ENCODE data around the gene ELK4. TPM values are rescaled to one million over a fixed set of nuclear protein-coding genes. Genes with fewer than 3 reads are reported as not detected.
"Not testable (repeated sequence)": the region's sequence is repeated elsewhere in the genome, so short reads cannot be mapped to it uniquely, and the experiment has no call there.

Gene ELK4
- total RNA-seq, 1 donor = 74.4 TPM

DNA sequence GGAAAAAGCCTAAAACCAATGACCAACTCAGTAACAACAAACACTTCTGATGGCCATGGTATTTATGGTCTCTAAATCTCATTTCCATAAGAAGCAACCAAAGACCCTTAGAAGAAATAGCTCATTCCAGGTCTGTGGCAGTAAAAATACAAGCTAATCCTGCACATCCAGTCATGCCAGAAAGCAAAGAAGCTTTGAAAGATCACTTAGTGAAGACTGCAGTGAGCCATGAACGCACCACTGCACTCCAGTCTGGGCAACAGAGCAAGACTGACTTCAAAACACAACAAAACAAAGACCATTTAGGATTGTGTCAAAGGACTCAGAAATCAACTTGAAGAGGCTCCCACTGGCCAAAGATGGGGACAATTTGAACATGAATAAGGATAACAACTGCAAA, 18.4 kb upstream of the ELK4 start:
- Histone ChIP-seq H3K27me3 (ENCODE audit: insufficient read depth, low read length) (no peaks in the 10 kb centered on the region), H3K4me1 (ENCODE audit: insufficient read depth, low read length) (no peaks in the 10 kb centered on the region), H3K9me3 (ENCODE audit: low read depth, low read length) (no peaks in the 10 kb centered on the region), H3K4me3 (ENCODE audit: low read length) (no peak overlapping the region)

DNA sequence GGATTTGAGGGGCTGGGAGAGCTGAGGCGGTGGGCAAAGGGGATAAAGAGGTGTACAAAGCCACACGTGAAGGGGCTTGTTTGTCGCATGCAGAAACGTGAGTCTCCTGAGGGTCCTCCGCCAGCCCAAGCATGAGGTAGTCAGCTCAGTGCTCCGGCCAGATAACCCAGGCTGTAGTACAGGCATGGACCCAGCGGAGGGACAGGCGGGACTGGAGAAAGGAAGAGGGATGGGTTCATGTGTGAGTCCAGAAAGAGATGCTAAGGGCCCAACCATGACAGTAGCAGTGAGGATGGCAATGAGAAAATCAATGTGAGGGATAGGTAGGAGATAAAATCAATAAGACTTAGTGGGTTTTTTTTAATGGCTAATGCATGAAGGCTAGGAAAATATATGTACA, 13.7 kb upstream of the ELK4 start:
- H3K4me1 ChIP-seq (ENCODE audit: insufficient read depth, low read length) = no peaks in the 10 kb centered on the region
- H3K9me3 ChIP-seq (ENCODE audit: low read depth, low read length) = no peaks in the 10 kb centered on the region
- no peak overlapping the region for H3K4me3 ChIP-seq (ENCODE audit: low read length)
- no peaks in the 10 kb centered on the region for H3K27me3 ChIP-seq (ENCODE audit: insufficient read depth, low read length)

DNA sequence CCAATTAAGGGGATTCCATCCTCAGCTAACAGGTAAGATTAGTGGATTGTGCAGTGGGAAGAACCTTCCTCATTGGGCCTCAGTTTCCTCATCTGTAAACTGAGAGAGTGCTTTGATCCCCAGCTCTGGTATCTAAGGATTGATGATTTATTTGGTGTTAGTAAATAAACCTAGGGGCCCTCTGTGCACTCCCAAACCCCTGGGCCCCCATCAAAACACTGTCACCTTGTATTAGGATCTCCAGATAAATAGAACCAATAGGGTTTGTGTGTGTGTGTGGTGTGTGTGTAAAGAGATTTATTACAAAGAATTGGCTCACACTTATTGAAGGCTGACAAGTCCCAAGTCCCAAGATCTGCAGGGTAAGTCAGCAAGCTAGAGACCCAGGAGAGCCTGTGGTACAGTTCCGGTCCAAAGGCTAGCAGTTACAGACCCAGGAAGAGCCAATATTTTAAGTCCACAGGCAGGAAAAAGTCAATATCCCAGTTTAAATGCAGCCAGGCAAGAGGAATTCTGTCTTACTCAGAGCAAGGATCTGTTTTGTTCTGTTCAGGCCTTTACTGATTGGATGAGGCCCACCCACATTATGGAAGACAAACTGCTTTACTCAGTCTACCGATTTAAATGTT, 11.0 kb upstream of the ELK4 start:
- Histone ChIP-seq H3K4me3 (ENCODE audit: low read length) (no peak overlapping the region), H3K4me1 (ENCODE audit: insufficient read depth, low read length) (no peaks in the 10 kb centered on the region), H3K27me3 (ENCODE audit: insufficient read depth, low read length) (no peaks in the 10 kb centered on the region), H3K9me3 (ENCODE audit: low read depth, low read length) (no peaks in the 10 kb centered on the region)

DNA sequence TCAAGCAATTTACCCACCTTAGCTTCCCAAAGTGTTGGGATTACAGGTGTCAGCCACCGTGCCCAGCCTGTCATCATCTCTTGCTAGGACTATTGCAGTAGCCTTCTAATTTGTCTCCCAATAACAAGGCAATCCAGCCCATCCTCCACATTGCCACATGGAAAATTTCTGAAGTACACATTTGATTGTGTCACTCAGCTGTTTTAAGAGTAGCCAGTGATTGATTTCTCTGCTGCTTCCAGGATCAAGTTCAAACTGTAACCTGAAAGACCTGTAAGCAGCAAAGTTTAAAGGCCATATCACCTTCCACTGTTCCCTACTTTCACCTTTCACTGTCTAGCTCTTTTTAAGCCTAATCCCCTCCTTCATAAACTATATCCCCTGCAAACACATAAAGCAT, 7.8 kb upstream of the ELK4 start:
- H3K27me3 ChIP-seq (ENCODE audit: insufficient read depth, low read length) = no peaks in the 10 kb centered on the region
- no peaks in the 10 kb centered on the region for H3K9me3 ChIP-seq (ENCODE audit: low read depth, low read length)
- no peak overlapping the region for H3K4me3 ChIP-seq (ENCODE audit: low read length)
- H3K4me1 ChIP-seq (ENCODE audit: insufficient read depth, low read length) = no peaks in the 10 kb centered on the region

DNA sequence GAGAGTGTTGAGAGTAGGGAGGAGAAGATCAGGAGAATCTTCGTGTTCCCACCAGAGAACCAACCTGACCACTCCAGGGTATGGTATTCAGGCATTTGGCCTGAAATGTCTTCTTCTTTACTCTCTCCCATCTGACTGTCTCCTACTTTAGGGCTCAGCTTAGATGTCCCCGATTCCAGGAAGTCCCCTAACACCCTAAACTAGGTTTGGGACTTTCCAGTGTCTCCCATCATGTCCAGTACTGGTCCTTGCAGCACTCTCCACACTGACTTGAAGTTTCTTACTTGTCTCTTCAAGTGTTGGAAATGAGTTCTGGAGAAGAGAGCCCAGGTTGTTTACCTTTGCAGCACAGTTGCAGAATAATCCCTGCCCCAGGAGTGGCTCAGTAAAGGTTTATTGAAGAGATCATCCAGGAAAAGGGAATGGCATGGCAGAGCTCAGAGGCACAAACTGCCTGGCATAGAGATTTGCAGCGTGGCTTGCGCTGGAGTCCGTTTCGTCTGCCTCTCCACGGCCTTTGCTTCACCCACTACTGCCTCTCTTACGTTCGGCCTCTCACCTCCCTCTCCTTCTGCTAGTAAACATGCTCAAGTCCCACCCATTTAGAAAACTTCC, 6.2 kb upstream of the ELK4 start:
- Histone ChIP-seq H3K4me3 (ENCODE audit: low read length) (no peak overlapping the region), H3K4me1 (ENCODE audit: insufficient read depth, low read length) (no peaks in the 10 kb centered on the region), H3K27me3 (ENCODE audit: insufficient read depth, low read length) (no peaks in the 10 kb centered on the region), H3K9me3 (ENCODE audit: low read depth, low read length) (no peaks in the 10 kb centered on the region)

DNA sequence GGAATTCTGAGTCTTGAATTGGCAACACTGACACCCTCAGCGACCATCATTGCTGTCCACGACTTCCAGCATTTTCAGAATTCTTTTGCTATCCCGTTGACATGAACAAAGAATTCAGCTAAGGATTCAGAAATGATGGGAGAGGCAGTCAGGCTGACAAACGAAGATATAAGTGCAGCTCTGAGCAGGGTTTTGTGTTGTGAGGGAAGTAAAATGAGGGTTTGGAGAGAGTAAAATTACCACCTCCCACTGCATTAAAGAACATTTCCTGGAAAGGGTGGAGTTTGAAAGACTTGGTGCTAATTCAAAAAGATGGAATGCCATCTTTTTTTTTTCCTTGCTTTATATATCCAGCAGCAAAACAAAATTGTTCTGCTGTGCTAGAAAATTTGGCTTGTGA, 4.9 kb upstream of the ELK4 start:
- Histone ChIP-seq H3K9me3 (ENCODE audit: low read depth, low read length) (no peaks in the 10 kb centered on the region), H3K27me3 (ENCODE audit: insufficient read depth, low read length) (no peaks in the 10 kb centered on the region), H3K4me3 (ENCODE audit: low read length) (no peak overlapping the region), H3K4me1 (ENCODE audit: insufficient read depth, low read length) (peaks cover 8% of the 10 kb centered on the region)

DNA sequence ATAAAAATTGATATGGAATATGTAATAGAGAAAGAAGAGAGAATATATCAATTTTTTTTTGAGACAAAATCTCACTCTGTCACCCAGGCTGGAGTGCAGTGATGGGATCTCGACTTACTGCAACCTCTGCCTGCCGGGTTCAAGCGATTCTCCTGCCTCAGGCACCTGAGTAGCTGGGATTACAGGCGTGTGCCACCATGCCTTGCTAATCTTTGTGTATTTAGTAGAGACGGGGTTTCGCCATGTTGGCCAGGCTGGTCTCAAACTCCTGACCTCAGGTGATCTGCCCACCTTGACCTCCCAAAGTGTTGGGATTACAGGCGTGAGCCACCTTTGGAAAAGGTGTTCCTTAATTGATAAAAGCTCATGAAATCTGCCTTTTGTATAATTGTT, 4.3 kb upstream of the ELK4 start:
- H3K4me1 ChIP-seq (ENCODE audit: insufficient read depth, low read length); H3K9me3 ChIP-seq (ENCODE audit: low read depth, low read length); H3K4me3 ChIP-seq (ENCODE audit: low read length); H3K27me3 ChIP-seq (ENCODE audit: insufficient read depth, low read length): not testable (repeated sequence)

DNA sequence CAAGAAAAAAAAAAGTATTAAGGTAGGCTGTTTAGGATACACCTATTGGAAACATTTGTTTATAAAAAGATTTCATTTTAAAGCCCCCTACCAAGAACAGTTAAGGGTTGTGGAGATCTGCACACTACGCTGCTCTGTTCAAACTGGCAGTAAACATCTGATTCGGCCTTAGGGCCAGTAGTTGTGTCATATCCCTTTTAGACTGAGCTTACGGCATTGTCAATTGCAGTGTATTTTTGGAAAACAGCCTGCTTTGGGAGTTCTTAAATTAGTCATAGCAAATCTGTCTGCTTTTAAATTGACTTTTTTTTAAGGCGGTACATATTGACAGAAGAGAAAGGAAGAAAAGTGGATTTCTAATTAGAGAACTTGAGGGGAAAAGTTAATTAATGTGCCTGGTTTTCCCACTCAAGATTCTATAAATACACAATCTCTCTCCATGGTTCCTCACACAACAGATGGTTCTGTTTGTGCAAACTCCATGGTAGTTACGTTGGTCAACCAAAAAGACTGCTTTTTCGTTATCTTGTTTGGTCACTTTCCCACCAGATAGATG, 1.7 kb upstream of the ELK4 start:
- Histone ChIP-seq H3K9me3 (ENCODE audit: low read depth, low read length) (no peaks in the 10 kb centered on the region), H3K4me1 (ENCODE audit: insufficient read depth, low read length) (peaks cover 30% of the 10 kb centered on the region), H3K27me3 (ENCODE audit: insufficient read depth, low read length) (no peaks in the 10 kb centered on the region), H3K4me3 (ENCODE audit: low read length) (no peak overlapping the region)

DNA sequence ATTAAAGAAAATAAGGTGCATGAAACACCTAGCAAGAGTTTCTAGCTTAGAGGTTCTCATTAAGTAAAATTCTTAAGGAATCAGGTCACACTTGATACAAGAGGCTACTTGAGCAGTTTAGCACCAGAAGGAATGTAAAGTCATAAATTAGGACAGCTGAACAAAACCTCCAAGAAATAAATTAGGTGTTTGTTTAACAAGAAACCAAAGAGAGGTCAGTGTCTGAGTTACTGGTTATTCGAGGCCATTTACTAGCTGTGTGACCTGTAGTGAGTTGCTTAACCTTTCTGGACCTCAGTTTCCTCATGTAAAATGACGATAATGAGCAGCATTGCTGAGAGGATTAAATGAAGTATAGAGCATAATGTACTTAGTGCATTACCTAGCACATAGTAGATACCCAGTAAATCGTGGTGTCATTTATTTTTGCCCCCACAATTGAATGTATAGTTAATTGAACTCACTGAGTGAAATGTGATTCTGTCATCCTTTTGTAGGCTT, 908 bp upstream of the ELK4 start:
- no peak overlapping the region for H3K4me3 ChIP-seq (ENCODE audit: low read length)

DNA sequence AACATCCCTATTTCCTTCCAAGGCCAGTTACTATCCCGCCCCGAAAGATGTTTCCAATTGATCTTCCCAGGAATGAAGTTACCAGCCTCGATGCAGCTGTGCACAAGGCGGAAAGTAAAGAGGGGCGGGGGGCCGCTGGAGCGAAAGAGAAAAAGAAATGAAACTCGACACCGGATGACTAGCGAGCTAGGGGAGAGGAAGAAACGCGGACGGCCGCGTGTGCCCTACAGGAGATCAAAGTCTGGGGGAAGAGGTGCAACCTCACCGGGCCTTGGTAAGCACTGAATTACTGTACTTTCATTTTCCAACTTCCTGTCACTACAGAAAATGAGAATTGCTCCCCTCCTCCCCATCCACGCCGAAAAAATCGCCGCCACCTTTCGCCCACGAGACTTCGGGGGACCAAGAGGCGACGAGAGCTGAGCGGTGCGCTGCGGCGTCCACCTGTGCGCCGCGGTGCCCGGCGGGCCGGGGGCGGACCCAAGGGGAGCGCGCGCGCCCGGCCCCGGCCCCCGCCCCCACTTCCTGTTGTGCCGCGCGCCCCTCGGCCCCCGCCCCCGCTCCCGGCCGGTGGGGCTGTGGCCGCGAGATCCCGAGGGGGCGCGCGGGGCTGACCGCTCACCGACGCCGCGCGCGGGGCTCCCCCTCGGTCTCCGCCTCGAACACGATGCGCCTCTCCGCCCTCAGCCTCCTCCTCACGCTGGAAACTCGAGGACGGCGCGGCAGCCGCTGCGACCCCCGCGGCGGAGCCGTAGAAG, 622 bp downstream of the ELK4 start:
- H3K4me3 ChIP-seq (ENCODE audit: low read length) = peak overlapping the region; percentile 69
- H3K27me3 ChIP-seq (ENCODE audit: insufficient read depth, low read length) = no peaks in the 10 kb centered on the region
- no peaks in the 10 kb centered on the region for H3K9me3 ChIP-seq (ENCODE audit: low read depth, low read length)
- H3K4me1 ChIP-seq (ENCODE audit: insufficient read depth, low read length) = peaks cover 51% of the 10 kb centered on the region

More for the DNA sequence above, 908 bp upstream of the ELK4 start:
- Histone ChIP-seq H3K4me1 (ENCODE audit: insufficient read depth, low read length) (peaks cover 38% of the 10 kb centered on the region), H3K9me3 (ENCODE audit: low read depth, low read length) (no peaks in the 10 kb centered on the region), H3K27me3 (ENCODE audit: insufficient read depth, low read length) (no peaks in the 10 kb centered on the region)

DNA sequence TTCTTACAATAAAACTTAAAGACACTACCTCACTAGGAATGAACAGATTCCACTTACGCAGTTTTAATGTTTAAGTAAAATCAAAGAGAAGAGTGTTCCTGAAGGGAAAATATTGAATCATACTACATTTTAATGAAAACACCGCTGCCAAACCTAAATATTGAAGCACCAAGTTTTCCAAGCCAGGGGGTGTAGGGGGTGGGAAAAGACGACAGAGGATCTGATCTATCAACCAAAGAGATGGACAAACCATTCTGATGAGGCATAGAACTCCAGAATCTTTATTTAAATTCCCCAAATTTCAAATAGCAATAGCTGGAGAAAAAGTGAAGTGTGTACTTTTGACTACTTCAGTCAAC, 1.2 kb downstream of the ELK4 start:
- H3K4me3 ChIP-seq (ENCODE audit: low read length) = peak overlapping the region; percentile 69
- H3K9me3 ChIP-seq (ENCODE audit: low read depth, low read length) = no peaks in the 10 kb centered on the region
- peaks cover 57% of the 10 kb centered on the region for H3K4me1 ChIP-seq (ENCODE audit: insufficient read depth, low read length)
- H3K27me3 ChIP-seq (ENCODE audit: insufficient read depth, low read length) = no peaks in the 10 kb centered on the region

DNA sequence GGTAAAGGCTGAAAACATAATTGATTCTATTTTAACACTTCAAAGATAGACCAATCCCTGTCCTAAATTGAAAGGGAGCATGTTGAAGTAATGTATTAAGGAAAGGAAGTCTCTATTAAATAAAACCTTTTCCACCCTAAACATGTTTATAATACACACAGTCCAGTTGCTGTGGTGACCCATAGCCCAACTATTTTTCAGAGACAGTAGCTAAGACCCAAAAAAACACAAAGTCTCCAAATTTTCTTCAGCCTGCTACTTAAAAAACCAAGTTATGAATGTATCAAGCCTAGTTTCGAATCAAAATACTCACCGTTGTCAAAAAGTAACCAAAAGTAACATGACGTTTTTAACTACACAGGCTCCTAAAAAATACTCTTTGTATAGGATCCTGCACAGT, 1.6 kb downstream of the ELK4 start:
- peaks cover 60% of the 10 kb centered on the region for H3K4me1 ChIP-seq (ENCODE audit: insufficient read depth, low read length)
- H3K9me3 ChIP-seq (ENCODE audit: low read depth, low read length) = no peaks in the 10 kb centered on the region
- no peaks in the 10 kb centered on the region for H3K27me3 ChIP-seq (ENCODE audit: insufficient read depth, low read length)

DNA sequence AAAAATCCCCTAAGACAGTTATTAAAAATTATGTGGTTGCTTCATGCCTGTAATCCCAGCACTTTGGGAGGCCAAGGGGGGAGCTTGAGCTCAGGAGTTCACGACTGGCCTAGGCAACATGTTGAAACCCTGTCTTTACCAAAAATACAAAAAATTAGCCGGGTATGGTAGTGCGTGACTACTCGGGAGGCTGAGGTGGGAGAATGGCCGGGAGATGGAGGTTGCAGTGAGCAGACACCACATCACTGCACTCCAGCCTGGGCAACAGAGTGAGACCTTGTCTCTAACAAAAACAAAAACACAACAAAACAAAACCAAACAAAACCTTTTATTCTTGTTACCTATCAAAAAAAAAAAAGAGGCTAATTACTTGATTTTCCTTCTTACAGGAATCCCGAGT, 2.1 kb downstream of the ELK4 start:
- Histone ChIP-seq H3K27me3 (ENCODE audit: insufficient read depth, low read length) (no peaks in the 10 kb centered on the region), H3K4me1 (ENCODE audit: insufficient read depth, low read length) (peaks cover 62% of the 10 kb centered on the region), H3K4me3 (ENCODE audit: low read length) (no peak overlapping the region), H3K9me3 (ENCODE audit: low read depth, low read length) (no peaks in the 10 kb centered on the region)

More for the DNA sequence above, 1.6 kb downstream of the ELK4 start:
- H3K4me3 ChIP-seq (ENCODE audit: low read length) = peak overlapping the region; percentile 69

DNA sequence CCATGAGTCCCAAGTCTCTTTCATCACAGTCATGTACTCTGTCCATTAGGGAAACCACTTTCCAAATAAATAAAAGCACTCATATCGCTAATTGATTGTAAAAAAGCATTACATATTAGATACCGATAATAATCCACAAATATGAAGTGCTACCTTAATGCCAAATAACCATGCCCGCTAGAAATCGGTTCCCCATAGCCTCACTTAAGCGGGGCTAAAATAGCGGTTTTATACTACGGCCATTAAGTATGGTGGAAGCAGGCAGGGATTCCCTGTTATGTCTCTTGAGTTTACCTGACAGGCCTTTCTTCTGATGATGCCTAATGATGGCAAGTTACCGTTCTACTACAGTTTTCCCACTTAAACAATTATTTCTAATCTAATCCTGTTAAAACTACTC, 3.9 kb downstream of the ELK4 start:
- Histone ChIP-seq H3K4me3 (ENCODE audit: low read length) (no peak overlapping the region), H3K4me1 (ENCODE audit: insufficient read depth, low read length) (peaks cover 62% of the 10 kb centered on the region), H3K27me3 (ENCODE audit: insufficient read depth, low read length) (no peaks in the 10 kb centered on the region), H3K9me3 (ENCODE audit: low read depth, low read length) (no peaks in the 10 kb centered on the region)

DNA sequence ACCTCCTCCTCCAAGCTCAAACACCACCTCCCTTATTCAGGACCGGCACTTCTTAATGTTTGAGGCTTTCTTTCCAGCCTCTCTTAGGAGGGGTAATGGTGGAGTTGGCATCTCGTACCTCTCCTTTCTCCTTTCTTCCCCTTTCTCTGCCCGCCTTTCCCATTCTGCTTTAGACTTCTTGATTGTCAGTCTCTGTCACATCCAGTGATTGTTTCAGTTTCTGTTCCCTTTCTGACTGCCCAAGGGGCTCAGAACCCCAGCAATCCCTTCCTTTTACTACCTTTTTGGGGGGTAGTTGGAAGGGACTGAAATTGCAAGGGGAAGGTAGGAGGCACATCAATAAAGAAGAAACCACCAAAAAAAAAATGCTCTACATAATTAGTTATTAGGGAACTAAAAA, 5.6 kb downstream of the ELK4 start:
- Histone ChIP-seq H3K9me3 (ENCODE audit: low read depth, low read length) (no peaks in the 10 kb centered on the region), H3K27me3 (ENCODE audit: insufficient read depth, low read length) (no peaks in the 10 kb centered on the region), H3K4me1 (ENCODE audit: insufficient read depth, low read length) (peaks cover 54% of the 10 kb centered on the region), H3K4me3 (ENCODE audit: low read length) (no peak overlapping the region)
